Activated CD8-positive, alpha-beta memory T cell treated with anti-CD3 and anti-CD28 coated beads, Interleukin-2, amount 50 U/mL, for 1 hour (primary cell): ENCODE data around the gene TBC1D25.
A peak's percentile ranks its signal among the peaks of the same experiment; 100 is the strongest.

Experiments used
- DNase-seq: peaks from one replicate; pipeline ENCODE4 v3.0.0-alpha.2; 2020; ENCODE audit errors: extremely low read depth

TBC1D25 gene

DNA sequence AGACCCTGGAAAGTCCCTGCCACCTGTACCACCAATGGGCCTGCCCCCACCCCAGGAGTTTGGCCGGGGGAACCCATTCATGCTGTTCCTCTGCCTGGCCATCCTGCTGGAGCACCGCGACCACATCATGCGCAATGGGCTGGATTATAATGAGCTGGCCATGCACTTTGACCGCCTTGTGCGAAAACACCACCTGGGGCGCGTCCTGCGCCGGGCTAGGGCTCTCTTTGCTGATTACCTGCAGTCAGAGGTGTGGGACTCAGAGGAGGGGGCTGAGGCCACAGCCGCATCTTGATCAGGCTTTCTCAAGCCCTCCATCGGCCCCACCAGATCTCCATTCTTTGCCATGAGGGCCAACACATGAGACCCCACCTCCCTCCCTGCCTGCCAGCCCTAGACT lies 21.2 kb downstream of the TBC1D25 start:
- no peak for DNase-seq

DNA sequence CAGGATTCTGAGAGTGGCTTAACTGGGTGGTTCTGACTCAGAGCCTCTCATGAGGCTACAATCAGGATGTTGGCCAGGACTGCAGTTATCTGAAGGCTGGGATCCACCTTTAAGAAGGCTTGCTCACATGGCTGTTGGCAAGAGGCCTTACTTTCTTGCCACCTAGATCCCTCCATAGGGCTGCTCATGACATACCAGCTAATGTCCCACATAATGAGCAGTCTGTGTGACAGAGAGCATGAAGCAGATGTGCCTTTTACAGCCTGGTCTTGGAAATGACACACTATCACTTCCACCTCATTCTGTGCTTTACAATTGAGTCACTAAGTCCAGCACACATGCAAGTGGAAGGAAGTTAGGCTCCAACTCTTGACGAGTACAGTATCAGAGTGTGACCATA lies 30.4 kb downstream of the TBC1D25 start:
- no peak for DNase-seq

DNA sequence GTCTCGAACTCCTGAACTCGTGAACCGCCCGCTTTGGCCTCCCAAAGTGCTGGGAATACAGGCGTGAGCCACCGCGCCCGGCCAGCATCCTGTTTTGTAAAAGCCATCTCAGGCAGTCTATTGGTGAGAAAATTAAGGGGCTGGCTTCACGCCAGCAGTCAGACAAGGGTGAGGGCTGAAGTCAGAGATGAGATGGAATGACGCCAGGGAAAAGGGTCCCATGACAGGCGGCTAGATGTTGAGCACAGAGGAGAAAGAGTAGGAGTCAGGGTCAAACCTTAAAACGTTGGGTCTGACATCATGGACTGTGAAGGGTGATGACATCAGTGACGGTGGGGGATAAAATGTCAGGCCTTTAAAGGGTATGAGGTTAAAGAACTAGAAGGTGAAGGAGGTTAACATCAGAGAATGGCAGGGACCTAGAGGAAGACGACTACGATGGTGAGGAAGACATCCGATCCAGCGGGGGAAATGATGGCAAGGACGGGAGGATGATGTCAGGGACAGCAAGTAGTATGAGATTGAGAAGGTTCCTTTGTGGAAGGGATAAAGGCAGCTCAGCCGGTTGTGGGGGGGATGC lies 34.3 kb downstream of the TBC1D25 start:
- peak; percentile 3 for DNase-seq

DNA sequence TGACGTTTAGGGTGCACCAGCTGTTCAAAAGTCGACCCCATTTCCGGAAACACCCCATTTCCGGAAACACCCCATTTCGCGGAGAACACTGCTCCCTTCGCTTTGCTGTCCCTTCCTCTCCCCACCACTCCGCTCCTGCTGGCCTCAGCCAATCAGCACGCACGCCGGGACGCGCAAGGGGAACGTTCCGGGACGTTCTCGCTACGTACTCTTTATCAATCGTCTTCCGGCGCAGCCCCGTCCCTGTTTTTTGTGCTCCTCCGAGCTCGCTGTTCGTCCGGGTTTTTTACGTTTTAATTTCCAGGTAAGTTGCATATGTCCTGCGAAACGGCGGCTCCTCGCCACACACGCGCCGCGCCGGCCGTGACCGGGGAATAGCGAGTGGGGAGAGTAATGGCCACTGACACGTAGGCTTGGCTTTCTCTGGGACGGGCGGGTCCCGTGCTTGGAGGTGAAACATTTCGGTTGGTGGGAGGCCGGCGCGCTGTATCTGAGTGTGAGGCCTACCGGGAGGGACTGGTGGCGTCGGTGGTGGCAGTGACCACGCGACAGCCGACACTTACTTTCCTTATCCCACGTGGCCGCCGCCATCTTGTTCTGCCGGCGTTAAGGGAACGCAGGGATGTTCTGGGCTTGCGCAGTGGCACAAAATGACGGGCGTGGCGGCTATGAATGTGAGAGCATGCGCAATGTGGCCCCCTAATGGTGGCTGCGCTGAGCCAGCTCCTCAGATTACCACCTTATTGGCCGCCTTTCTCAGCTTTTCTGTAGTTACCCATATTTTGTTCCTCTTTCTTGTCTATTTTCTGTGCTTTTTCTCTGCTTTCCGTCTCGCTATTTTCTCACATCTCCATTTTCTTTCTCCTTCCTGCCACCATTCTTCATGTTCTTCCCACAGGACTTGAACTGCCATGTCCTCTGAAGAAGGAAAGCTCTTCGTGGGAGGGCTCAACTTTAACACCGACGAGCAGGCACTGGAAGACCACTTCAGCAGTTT lies 35.1 kb downstream of the TBC1D25 start, which contains the start of gene RBM3:
Gene RBM3 (plus strand): TSS at position 215 of the 997 bp plus-strand sequence. CDS start 697 bp downstream, at position 912.
- DNase-seq, result peak; percentile 86

DNA sequence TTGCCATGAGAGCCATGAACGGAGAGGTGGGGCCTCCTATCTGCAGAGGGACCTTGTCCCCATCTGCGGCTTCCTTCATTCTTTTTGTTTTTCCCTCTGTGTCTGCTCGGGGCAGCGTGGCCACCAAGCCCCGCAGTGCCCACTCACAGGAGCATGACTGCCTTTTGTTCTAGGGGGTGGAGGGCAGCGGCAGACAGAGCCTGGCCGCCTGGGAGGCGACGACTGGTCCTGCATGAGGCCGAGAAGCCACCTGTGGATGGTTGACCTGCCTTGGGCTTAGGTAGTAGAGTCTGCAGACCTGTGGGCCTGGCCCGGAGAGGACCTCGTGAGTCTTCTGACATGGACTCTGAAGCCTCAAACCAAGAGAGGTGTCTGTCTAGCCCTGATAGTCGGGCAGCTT lies 36.1 kb downstream of the TBC1D25 start:
- no peak for DNase-seq

DNA sequence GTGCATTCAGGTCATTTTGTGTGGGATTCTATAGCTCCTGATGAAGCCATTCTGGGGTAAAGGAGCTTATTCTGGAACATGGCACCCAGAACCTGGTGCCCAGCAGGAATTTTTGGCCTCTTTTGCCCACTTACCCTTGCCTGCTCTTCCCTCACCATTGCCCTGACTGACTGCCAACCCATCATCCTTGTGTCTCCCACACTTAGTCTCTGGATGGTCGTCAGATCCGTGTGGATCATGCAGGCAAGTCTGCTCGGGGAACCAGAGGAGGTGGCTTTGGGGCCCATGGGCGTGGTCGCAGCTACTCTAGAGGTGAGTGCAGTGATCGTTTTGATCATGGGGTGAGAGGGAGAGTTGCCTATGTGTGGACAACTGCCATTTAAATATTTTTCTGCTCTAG lies 36.6 kb downstream of the TBC1D25 start:
- DNase-seq, result no peak

DNA sequence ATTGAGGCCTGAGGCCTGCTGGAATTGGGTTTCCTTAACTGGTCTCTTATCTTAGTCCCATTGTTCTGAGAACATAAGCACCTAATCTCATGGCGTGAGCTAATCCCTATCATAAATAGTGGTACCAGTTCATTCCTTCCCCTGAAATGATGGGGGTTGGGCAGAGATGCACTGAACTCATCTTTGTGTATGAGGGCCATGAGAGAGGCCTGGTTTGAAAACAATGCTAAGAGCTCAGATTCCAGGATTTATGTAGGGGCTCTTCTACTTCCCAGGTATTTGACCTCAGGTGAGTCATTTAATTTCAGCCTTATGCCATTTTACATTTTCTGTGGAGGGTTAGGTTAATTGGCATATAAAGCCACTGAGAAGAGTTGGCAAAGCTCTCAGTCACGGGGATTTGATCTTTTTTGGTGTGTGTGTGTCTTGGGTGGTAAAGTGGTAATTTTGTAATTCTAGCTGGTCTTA lies 39.2 kb downstream of the TBC1D25 start:
- no peak for DNase-seq

DNA sequence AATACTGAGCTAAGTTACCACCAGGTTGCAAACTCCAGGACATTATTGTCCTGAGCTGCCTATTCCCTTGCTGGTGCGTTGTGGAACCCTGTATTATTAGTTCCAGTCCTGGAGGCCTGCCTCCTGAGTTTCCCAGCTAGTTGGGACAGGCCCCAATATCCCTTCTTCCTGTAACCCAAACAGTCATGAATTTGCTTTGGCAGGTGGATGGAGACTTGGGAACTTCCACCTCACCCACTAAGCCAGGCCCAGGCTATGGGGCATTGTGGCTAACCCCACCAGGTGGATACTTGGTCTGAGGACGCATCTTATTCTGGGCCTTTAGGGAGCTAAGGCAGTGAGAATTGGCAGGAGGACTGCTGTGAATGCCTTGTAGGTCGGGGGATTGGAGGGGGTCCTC lies 39.7 kb downstream of the TBC1D25 start:
- no peak for DNase-seq

DNA sequence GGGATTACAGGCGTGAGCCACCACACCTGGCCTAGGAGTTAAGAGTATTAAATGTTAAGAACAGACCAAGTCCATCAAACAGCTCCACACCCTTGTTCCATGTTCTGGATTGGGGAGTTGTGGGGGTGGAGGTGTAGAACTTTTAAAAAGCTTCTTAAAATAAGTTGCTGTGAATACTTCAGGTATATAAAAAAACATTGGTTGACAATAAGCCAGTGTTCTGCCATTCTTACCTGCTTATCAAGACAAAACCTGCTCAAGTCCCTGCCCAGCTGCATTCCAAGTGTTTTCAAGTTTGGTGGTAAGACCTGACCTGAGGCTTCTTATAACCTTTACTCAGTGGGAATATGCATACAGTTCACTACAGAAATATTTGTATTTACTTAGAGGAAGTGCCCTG lies 41.1 kb downstream of the TBC1D25 start:
- DNase-seq, result no peak

DNA sequence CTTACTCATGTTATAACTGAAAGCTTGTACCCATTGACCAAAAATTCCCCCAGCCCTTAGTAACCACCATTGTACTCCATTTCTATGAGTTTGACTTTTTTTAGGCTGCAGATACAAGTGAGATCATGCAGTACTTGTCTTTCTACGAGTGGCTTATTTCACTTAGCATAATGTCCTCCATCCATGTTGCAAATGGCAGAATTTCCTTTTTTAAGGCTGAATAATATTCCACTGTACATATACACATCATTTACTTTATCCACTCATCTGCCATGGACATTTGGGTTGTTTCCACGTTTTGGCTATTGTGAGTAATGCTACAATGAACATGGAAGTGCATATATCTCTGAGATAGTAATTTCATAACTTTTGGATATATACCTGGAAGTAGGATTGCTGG lies 45.2 kb downstream of the TBC1D25 start:
- no peak for DNase-seq

DNA sequence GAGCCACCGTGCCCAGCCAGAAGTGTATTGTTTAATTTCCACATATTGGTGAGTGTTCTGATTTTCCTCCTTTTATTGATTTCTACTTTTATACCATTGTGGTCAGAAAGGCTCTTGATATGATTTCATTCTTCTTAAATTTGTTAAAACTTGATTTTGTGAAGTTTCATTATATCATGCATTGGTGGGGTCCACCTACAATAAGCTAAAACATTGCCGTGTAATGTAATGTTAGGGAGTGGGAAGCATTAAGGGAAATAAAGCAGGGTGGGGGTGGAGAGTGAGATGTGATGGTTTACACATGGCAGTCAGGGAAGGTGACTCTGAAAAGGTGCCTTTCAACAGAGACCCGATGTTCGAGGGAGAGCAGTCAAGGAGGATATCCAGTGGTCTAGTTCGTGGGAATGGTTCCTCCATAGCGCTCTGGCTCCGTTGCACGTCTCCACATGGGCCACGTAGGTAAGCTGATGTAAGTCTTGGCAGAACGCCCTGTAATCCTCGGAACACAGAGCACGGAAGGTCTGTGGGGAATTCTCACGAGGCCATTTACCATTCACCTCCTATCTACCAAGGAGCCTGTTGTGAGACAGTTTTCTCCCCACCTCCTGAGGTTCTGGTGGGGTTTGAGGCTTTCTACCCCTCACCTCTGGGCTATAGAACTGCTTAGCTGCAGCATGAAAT lies 50.1 kb downstream of the TBC1D25 start:
- DNase-seq, result no peak

DNA sequence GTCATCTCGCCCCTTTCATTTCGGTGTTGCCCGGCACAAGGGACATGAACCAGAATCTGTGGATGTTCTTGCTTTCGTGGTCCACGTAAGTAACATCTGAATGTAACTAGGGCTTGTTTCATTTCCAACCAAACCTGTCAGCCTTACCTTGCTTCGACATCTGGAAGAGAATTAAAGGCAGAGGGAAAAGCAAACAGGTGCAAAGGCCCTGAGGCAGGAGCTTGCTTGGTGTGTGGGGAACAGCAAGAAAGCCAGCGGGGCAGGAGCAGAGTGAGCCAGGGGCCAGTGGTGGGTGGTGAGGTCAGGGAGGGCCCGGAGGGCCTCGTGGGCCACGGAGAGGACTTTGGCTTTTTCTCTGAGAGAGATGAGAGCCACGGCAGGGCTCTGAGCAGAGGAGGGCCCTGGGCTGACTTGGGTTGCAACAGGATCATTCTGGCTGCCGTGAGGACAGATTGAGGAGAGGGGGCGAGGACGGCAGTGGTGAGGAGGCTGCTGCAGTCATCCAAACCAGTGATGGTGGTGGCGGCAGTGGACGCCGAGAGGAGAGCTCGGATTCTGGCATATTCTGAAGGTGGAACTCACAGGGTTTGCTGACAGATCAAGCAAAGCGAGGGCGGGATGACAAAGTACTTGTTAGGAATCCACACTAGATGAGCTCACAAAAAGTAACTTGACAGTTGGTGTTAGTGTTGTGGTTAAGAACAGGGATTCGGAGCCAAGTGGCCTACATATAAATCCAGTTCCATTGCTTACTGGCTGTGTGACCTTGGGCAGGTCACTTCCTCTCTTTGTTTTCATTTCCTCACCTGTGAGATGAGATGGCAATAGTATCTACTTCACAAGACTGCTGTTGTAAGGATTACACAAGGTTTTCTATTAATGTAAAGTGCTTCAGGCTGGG lies 50.9 kb downstream of the TBC1D25 start:
- no peak for DNase-seq

DNA sequence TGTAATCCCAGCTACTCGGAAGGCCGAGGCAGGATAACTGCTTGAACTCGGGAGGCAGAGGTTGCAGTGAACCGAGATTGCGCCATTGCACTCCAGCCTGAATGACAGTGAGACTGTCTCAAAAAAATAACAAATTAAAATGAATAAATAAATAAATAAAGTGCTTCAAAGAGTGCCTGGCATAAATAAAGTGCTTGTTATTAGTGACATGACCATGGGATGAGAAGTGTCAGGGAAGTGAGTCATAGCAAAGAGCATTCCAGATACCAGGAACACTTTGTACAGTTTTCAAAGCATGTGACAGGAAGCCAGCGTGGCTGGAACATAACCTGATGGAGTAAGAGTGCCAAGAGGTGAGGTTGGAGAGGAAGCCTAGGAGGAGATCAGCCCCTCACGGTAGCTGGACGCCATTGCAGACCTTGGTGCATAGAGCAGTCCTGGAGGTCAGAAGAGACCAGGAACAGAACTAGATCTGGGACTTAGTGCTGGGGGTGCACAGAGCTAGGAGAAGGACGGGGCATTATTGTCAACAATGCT lies 51.8 kb downstream of the TBC1D25 start:
- DNase-seq, result no peak

DNA sequence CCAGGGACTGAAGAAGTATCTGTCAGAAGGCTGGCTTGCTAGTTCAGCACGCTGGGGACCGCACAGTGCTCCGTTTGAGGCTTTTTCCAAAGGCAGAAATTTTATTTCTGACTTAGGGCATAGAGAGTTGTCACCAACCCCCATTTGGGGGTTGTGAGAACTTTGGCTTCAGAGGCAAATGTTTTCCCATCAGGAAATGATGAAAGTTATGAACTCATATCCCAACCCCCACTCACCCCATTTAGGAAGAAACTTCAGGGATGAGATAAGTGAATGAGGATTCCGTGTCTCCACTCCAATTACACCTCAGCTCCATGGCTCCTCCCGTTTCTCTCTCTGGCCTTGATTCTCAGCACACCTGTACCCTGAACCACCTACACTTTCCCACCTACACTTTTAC lies 53.5 kb downstream of the TBC1D25 start:
- DNase-seq, result no peak

DNA sequence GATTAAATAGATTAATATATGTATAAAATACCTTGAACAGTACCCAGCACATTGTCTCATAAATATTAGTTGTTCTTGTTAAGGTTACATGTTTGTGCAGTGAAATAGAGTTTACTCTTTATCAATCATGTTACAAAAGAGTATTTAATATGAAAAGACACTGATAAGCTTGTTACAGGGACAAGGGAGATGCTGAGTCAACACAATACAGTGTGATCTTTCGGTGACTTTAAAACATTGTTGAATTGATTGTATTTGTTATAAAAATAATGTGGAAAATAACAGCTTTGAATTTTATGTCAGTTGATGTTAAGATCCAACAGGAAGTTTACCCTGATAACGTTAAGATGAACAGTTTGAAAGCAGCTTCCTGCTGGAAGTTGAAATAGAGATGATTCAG lies 56.4 kb downstream of the TBC1D25 start:
- DNase-seq, result no peak

DNA sequence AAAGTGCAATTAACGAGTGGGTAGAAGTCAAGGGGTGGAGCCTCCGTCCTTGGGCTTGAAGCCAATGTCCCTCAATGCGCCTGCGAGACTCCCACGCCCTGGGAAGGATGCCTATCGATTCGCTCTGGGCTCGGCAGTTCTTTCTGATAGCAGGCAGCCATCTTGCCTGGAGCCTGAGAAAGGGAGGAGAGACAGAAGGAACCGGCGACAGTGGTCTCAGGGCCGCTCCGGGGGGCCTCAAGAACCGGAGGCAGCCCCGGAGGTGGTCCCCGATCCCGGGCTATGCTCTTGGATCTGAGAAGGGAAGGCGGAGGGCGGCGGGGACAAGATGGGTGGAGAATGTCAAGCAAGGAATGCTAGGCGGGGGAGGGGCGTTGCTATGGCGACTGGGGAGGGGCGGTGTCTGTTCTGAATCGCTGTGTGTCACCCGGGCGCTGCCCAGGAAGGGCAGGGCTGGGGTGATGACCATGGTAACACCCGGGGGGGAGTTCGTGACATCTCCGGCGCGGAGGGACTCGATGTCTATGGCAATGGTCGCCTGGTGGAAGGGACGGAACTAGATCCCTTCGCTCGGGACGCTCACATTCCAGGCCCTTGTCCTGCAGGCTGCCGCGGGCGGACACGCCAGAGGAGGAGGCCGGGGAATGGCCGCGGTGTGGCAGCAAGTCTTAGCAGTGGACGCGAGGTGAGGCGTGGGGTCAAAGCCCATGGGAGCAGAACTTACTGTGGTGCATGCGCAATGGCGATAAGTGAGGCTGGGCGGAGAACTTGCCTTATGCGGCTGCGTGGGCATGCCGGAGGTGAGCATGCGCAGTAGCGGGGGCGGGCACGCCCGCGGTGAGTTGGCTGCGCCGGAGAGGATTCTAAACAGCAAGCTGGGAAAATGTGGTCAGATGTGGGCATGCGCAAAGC lies 58.1 kb downstream of the TBC1D25 start, which contains the start of gene WDR13:
Gene WDR13 (plus strand): TSS at position 140 of the 912 bp plus-strand sequence. CDS start 505 bp downstream, at position 645.
- peak; percentile 81 for DNase-seq

DNA sequence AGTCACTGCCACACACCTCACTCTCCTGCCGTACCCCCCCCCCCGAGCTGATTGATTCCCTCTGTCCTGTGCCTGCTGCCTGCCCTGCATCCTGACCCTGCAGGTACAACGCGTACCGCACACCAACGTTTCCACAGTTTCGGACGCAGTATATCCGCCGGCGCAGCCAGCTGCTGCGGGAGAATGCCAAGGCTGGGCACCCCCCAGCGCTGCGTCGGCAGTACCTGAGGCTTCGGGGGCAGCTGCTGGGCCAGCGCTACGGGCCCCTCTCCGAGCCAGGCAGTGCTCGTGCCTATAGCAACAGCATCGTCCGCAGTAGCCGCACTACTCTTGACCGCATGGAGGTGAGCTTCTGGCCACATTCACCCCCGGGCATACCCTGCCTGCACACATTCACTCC lies 59.1 kb downstream of the TBC1D25 start:
- DNase-seq, result no peak

DNA sequence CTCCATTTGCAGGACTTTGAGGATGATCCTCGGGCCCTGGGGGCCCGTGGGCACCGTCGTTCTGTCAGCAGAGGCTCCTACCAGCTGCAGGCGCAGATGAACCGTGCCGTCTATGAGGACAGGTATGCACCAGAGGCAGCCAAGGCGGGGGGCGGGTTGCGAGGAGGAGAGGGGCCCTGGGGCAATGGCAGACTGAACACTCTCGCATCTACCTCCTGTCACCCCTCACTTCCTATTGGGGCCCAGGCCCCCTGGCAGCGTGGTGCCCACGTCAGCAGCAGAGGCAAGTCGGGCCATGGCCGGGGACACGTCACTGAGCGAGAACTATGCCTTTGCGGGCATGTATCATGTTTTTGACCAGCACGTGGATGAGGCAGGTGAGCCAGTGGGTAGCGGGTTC lies 59.8 kb downstream of the TBC1D25 start:
- DNase-seq, result no peak

DNA sequence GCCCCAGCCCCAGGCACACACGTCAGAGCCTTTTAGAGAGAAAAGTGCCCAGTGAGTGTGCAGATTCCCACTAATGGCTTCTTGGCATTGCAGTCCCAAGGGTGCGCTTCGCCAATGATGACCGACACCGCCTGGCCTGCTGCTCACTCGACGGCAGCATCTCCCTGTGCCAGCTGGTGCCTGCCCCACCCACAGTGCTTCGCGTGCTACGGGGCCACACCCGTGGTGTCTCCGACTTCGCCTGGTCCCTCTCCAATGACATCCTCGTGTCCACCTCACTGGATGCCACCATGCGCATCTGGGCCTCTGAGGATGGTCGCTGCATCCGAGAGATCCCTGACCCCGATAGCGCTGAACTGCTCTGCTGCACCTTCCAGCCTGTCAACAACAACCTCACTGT lies 60.7 kb downstream of the TBC1D25 start:
- DNase-seq, result no peak
